Kidney (tissue), 14 donors: Measurements from ENCODE around the gene ETS2. TPM values are rescaled to one million over a fixed set of nuclear protein-coding genes. Genes with fewer than 3 reads are reported as not detected.

Experiments
- DNase-seq, 5 donors: peaks; one replicate each; pipeline ENCODE4 v3.0.0-alpha.2; 2013 to 2020
- FAIRE-seq: peaks from 2 replicates; lab custom pipeline; 2012; peaks lifted over from hg19 to GRCh38; lab: Jason Lieb, UNC
- H3K27ac ChIP-seq, 2 donors: one replicate each; pipeline ENCODE4 v1.7.0; 2013; ENCODE audit warnings: low read depth in 2 of 2, low read length in 2 of 2, inconsistent platforms in 1 of 2
- H3K27me3 ChIP-seq: one replicate; pipeline ENCODE4 v1.7.1; 2013; ENCODE audit warnings: low read length, inconsistent platforms; ENCODE audit not compliant: control insufficient read depth, insufficient read depth
- H3K36me3 ChIP-seq, 3 donors: one replicate each; pipeline versions ENCODE4 v1.7.0 to v1.7.1; 2013; ENCODE audit warnings: low read length in 3 of 3, control low read depth in 1 of 3, inconsistent platforms in 1 of 3; ENCODE audit not compliant: insufficient read depth in 3 of 3, control insufficient read depth in 2 of 3
- H3K4me1 ChIP-seq, 3 donors: one replicate each; pipeline versions ENCODE4 v1.7.0 to v1.7.1; 2013; ENCODE audit warnings: low read length in 3 of 3, inconsistent platforms in 1 of 3, low read depth in 1 of 3; ENCODE audit not compliant: control insufficient read depth in 2 of 3, insufficient read depth in 2 of 3
- H3K4me3 ChIP-seq, 3 donors: one replicate each; pipeline versions ENCODE4 v1.7.0 to v1.8.1; 2013; ENCODE audit warnings: low read length in 3 of 3, control low read depth in 1 of 3, inconsistent platforms in 1 of 3
- H3K9ac ChIP-seq, 3 donors: one replicate each; pipeline versions ENCODE4 v1.7.0 to v1.7.1; 2013; ENCODE audit warnings: low read length in 3 of 3, control low read depth in 1 of 3, inconsistent platforms in 1 of 3
- H3K9me3 ChIP-seq, 3 donors: one replicate each; pipeline versions ENCODE4 v1.7.0 to v1.7.1; 2013; ENCODE audit warnings: low read length in 3 of 3, control low read depth in 1 of 3, inconsistent platforms in 1 of 3; ENCODE audit not compliant: control insufficient read depth in 2 of 3, insufficient read depth in 1 of 3
- intact Hi-C: fragments of 100-400 bp; cut with DNase I; formaldehyde crosslinking; loops from one replicate; pipeline ENCODE4 v1.11.1; 2022
- polyA plus RNA-seq: library from polyadenylated mRNA; stranded (reverse); fragments of 350-450 nt; fragmentation: Illumina TruSeq; extraction: RNeasy Lipid Tissue Mini Kit (QIAGEN cat#74804); gene quantifications from one replicate; pipeline ENCODE4 v1.2.3, GENCODE V29; 2014; ENCODE audit warnings: low read depth, low replicate concordance; ENCODE audit not compliant: insufficient read depth
- total RNA-seq: library from RNA; stranded (reverse); fragmentation: NEBNext Ultra II Directional; extraction: Animal tissue kit (Norgen Biotek cat#: 25700); gene quantifications from one replicate; pipeline ENCODE4 v1.2.1, GENCODE V29; 2021
- TF ChIP-seq, protein P1 (sequence below): IDR thresholded peaks from 3 replicates; pipeline ENCODE4 v1.5.1; 2012; ENCODE audit warnings: mild to moderate bottlenecking, moderate library complexity, borderline replicate concordance; ENCODE audit not compliant: insufficient read depth; ENCODE audit errors: extremely low read depth
- donor health status: control.
- donor health status: control.
- donor health status: control.
- donor health status: control.
- donor health status: control.
- donor health status: DM: yes; HTN: yes; CAD: no.
- donor health status: Normal renal cell carcinoma (clear cell type).

The ETS2 gene
- total and polyA plus RNA-seq, 2 donors from 2014 or later = 43.1 to 178 TPM

DNA sequence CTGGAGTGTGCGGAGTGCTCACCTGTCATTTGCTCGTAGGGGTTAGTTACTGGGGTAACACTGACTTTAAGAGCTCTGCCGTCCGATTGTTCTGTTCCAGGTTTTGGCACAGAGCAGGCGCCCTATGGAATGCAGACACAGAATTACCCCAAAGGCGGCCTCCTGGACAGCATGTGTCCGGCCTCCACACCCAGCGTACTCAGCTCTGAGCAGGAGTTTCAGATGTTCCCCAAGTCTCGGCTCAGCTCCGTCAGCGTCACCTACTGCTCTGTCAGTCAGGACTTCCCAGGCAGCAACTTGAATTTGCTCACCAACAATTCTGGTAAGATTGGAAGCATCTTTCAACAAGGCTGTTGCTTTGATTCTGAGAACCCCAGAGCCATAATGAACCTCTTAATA, 12.6 kb downstream of the ETS2 start:
- Histone ChIP-seq H3K9me3 (no peaks in the 10 kb centered on the region), H3K27me3 (no peaks in the 10 kb centered on the region), H3K27ac (peak overlapping the region in 1 of 2 donors; percentile 20), H3K4me3 (no peak overlapping the region), H3K9ac (no peak overlapping the region), H3K36me3 (peaks cover 30 to 90% (median 78%) of the 10 kb centered on the region in 3 donors), H3K4me1 (peaks cover 0 to 22% (median 4%) of the 10 kb centered on the region in 3 donors)
- FAIRE-seq (no peak), DNase-seq (peak in 1 of 5 donors; percentile 56)
- TF ChIP-seq, protein P1, sequence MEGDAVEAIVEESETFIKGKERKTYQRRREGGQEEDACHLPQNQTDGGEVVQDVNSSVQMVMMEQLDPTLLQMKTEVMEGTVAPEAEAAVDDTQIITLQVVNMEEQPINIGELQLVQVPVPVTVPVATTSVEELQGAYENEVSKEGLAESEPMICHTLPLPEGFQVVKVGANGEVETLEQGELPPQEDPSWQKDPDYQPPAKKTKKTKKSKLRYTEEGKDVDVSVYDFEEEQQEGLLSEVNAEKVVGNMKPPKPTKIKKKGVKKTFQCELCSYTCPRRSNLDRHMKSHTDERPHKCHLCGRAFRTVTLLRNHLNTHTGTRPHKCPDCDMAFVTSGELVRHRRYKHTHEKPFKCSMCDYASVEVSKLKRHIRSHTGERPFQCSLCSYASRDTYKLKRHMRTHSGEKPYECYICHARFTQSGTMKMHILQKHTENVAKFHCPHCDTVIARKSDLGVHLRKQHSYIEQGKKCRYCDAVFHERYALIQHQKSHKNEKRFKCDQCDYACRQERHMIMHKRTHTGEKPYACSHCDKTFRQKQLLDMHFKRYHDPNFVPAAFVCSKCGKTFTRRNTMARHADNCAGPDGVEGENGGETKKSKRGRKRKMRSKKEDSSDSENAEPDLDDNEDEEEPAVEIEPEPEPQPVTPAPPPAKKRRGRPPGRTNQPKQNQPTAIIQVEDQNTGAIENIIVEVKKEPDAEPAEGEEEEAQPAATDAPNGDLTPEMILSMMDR = no peak
- intact Hi-C loops = no loop called here

DNA sequence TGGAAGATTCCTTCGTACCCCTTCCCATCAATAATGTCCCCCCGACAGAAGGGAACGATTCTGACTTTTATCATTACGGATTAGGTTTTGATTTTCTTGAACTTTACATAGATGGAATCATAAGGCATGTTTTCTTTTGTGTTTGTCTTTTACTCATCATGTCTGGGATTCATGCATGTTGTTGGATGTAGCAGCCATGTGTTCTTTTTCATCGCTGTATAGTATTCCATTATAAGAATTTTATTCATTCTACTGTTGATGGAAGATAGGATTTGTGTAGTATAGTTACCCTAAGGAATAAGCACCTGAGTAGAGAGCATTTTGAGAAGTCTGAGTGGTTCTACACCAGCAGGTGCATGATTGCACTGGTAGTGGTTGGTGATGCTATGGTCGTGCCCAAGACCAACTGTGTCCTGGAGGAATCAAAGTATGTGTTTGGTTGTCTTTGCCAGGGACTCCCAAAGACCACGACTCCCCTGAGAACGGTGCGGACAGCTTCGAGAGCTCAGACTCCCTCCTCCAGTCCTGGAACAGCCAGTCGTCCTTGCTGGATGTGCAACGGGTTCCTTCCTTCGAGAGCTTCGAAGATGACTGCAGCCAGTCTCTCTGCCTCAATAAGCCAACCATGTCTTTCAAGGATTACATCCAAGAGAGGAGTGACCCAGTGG, 13.5 kb downstream of the ETS2 start:
- Histone ChIP-seq H3K27ac (no peak overlapping the region), H3K9me3 (no peaks in the 10 kb centered on the region), H3K9ac (no peak overlapping the region), H3K27me3 (no peaks in the 10 kb centered on the region), H3K36me3 (peaks cover 30 to 83% (median 72%) of the 10 kb centered on the region in 3 donors), H3K4me1 (peaks cover 0 to 20% (median 11%) of the 10 kb centered on the region in 3 donors), H3K4me3 (no peak overlapping the region)
- DNase-seq (no peak), FAIRE-seq (no peak)
- intact Hi-C loops = no loop called here
- TF ChIP-seq, protein P1 = no peak

- no peak overlapping the region for H3K9ac ChIP-seq
- no peak for DNase-seq
- no peak for FAIRE-seq
- intact Hi-C loops = no loop called here
- H3K27ac ChIP-seq = peak overlapping the region in 1 of 2 donors; percentile 8
- peaks cover 0 to 15% (median 14%) of the 10 kb centered on the region in 3 donors for H3K4me1 ChIP-seq
- TF ChIP-seq, protein P1 = no peak
- H3K9me3 ChIP-seq = no peaks in the 10 kb centered on the region
- peaks cover 25 to 77% (median 66%) of the 10 kb centered on the region in 3 donors for H3K36me3 ChIP-seq
- no peak overlapping the region for H3K4me3 ChIP-seq
- no peaks in the 10 kb centered on the region for H3K27me3 ChIP-seq
These were observed 14.0 kb downstream of the ETS2 start for GRCh38 chr21:38819719-38820159.
